HG02610 (cell line): ENCODE results near the gene FECH.
"Not testable (repeated sequence)": the region's sequence is repeated elsewhere in the genome, so short reads cannot be mapped to it uniquely, and the experiment has no call there.

ENCODE experiments used
- ATAC-seq: cut with Tn5 transposase; IDR thresholded peaks from one replicate; pipeline ENCODE4 v1.9.1; 2021; ENCODE audit warnings: mild to moderate bottlenecking, moderate library complexity; ENCODE audit not compliant: unreplicated experiment

The FECH gene

DNA sequence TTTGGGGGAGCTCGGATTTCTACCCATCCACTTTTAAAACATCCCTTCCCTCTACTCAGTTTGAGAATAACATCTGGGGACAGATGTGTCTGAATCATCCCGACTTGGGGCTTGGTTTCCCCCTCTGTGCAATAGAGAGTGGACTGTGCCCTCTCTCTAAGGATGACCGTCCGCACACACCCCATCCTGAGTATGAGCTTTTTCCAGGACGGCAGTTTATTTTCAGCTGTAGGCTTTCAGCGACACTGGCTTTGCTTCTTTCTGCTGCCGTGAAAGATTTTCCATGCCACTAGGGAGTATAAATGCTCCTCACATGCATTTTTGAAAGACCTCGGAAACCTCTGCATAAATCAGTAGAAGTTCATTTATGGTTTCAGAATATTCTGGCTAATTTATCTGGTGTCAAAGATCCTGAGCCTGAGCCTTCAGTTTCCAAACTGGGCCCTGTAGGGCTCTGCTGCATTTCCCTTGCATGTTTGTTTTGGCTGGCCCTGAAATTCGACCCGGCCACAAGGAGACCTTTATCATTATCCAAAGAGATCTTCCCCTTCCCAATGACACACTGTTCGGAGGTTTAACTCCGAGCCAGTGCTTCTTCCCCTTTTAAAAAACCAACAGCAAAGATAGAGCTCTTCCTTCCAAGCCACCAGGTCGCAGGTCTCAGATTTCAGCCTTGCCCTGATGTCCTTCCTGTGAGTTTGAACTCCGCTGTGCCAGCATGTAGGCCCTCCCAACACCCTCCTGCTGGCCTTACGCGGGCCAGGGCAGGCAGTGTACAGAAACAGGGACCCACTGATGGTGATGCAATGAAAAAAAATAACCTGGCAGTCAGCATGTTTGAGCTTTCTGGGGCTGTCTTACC, 53.3 kb downstream of the FECH start:
- no peak for ATAC-seq

GRCh38 chr18:57529151-57529550, 57.4 kb downstream of the FECH start:
- ATAC-seq: no peak

- ATAC-seq: no peak
These were observed 58.8 kb downstream of the FECH start for GRCh38 chr18:57527556-57528229.

DNA sequence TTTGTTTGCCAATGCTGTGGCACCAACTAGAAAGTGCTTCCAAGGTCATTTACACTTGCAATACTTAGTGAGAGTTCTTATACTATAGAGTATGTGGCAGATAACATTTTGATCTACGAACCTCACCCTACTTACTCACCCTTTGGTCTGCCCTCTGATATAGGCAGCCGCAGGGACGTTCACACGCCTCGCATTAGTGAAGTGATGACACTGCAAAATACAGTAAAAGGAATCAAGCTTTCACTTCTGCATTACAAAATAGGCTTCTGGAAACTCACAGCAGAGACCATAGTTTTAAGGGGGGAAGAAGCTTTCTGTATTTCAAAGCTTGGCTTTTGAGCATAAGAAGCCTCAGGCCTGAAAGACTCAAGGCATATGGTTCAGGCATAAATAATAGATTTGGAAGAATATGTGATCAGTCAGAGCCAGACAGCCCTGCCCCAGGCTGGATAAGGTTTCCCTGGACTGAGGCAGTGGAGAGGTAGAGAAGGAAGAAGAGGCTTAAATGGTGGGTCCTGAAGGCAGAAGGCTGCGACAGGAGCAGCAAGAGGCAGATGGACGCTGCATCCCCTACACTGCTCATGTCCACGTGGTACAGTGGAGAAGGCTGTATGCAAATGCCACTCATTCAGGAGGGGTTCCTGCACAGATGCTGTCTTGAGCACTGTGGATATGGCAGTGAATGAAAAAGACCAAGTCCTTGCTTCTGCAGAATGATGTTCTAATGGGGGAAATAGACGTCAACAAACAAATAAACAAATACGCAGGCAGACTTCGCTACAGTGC, 63.1 kb downstream of the FECH start:
- ATAC-seq: no peak

DNA sequence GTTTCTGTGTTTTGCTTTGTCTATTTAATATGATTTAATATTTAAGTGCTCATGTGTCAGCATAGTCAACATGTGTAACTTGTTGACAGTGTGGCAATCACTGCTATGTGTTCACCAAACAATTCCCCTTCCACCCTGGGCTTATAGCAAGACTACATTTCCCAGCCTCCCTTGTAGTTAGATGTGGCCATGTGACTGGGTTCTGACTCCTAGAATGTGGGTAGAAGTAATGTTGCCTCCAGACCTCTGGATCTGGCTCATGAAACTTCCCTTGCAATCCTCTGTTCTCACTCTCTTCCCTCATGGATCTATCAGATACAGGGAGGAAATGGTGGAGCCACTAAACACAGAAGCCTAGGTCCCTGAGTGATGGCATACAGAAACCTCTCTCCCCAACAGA, 64.2 kb downstream of the FECH start:
- not testable (repeated sequence) for ATAC-seq

GRCh38 chr18:57519668-57520424, 66.7 kb downstream of the FECH start:
- no peak for ATAC-seq

DNA sequence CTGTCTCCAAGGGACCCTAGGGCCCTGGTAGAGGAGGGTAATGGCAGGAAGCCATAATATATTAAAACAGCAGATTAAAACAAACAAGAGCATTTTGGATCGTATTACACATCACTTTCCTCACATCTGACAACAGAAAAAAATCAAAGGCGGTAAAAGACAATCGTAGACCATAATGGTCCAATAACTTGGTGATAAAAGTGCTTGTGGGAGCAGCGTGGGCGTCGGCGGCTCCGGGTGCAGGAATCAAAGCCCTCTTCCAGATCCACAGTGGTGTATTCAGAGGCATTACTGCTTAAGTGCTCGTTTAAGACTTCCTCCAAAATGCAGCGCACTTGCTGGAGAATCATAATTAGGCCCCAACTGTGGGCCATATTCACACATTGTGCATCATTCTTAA, 68.0 kb downstream of the FECH start:
- ATAC-seq: no peak

GRCh38 chr18:57516056-57516455, 70.4 kb downstream of the FECH start:
- no peak for ATAC-seq

DNA sequence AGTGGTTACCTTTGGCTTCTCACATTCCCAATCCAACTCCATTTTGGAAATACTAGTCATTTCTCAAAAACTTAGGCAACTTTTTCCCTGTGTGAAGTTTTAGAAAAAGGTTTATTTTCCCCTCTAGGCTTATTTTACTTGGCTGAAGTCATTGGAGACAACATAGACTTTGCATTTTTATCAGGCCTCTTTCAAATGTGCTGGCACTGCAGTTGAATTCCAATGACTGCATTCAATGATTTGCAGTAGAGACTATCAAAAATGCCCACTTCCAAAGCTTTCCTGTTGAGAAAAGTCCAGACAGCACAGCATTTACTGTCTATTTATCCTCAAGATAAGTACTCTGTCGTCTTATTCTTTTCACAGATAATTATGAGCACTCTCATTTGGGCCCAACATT, 81.3 kb downstream of the FECH start:
- no peak for ATAC-seq

GRCh38 chr18:57502624-57503023, 83.9 kb downstream of the FECH start:
- no peak for ATAC-seq

- no peak for ATAC-seq
These were observed 87.7 kb downstream of the FECH start for GRCh38 chr18:57498682-57499256.
